ENCODE results near the gene CACNA2D3.

Gene CACNA2D3

GRCh38 chr3:54994111-54994513 lies 871.8 kb downstream of the CACNA2D3 start:
- no peak for DNase-seq

- no peak for DNase-seq
Observed at GRCh38 chr3:54999159-54999558, 876.8 kb downstream of the CACNA2D3 start.

- no peak for DNase-seq
Observed at GRCh38 chr3:54999811-55000210, 877.5 kb downstream of the CACNA2D3 start.

- no peak for DNase-seq
Observed at GRCh38 chr3:55000546-55000945, 878.2 kb downstream of the CACNA2D3 start.

GRCh38 chr3:55000953-55001352 lies 878.6 kb downstream of the CACNA2D3 start:
- DNase-seq: no peak

- DNase-seq: no peak
Observed at GRCh38 chr3:55002416-55002930, 880.1 kb downstream of the CACNA2D3 start.

- DNase-seq: no peak
Observed at GRCh38 chr3:55006244-55006676, 883.9 kb downstream of the CACNA2D3 start.

GRCh38 chr3:55007971-55008370 lies 885.6 kb downstream of the CACNA2D3 start:
- DNase-seq: no peak

- no peak for DNase-seq
Observed at GRCh38 chr3:55009372-55009771, 887.0 kb downstream of the CACNA2D3 start.

- DNase-seq: no peak
Observed at GRCh38 chr3:55012091-55012490, 889.7 kb downstream of the CACNA2D3 start.

GRCh38 chr3:55013145-55013925 lies 891.0 kb downstream of the CACNA2D3 start:
- DNase-seq: no peak

GRCh38 chr3:55014081-55014480 lies 891.7 kb downstream of the CACNA2D3 start:
- DNase-seq: no peak

GRCh38 chr3:55014906-55015305 lies 892.6 kb downstream of the CACNA2D3 start:
- no peak for DNase-seq

- no peak for DNase-seq
Observed at GRCh38 chr3:55017876-55018275, 895.5 kb downstream of the CACNA2D3 start.

GRCh38 chr3:55030938-55031337 lies 908.6 kb downstream of the CACNA2D3 start:
- no peak for DNase-seq

GRCh38 chr3:55036883-55037577 lies 914.7 kb downstream of the CACNA2D3 start:
- DNase-seq: no peak

- no peak for DNase-seq
Observed at GRCh38 chr3:55042591-55042990, 920.2 kb downstream of the CACNA2D3 start.

- DNase-seq: no peak
Observed at GRCh38 chr3:55044486-55044885, 922.1 kb downstream of the CACNA2D3 start.

- DNase-seq: no peak
Observed at GRCh38 chr3:55059027-55059629, 936.8 kb downstream of the CACNA2D3 start.

- DNase-seq: no peak
Observed at GRCh38 chr3:55060896-55061719, 938.8 kb downstream of the CACNA2D3 start.

- DNase-seq: no peak
Observed at GRCh38 chr3:55061720-55062034, 939.3 kb downstream of the CACNA2D3 start.

GRCh38 chr3:55064164-55064563 lies 941.8 kb downstream of the CACNA2D3 start:
- no peak for DNase-seq

GRCh38 chr3:55065331-55065730 lies 943.0 kb downstream of the CACNA2D3 start:
- no peak for DNase-seq
